HepG2 (cell line): ENCODE results near the gene LCK. TPM values are rescaled to one million over a fixed set of nuclear protein-coding genes. Genes with fewer than 3 reads are reported as not detected.

Experiments used
- ATF5 ChIP-seq: sonication (generic); formaldehyde crosslinking; IDR thresholded peaks from 2 replicates; pipeline ENCODE4 v1.4.0; 2020; ENCODE audit warnings: mild to moderate bottlenecking, low read depth, missing genetic modification reagents
- BRD4 ChIP-seq: sonication (generic); formaldehyde crosslinking; IDR thresholded peaks from 2 replicates; pipeline ENCODE4 v1.4.0; 2020; ENCODE audit warnings: missing genetic modification reagents
- CSRNP2 ChIP-seq: sonication (generic); formaldehyde crosslinking; conservative IDR thresholded peaks from 2 replicates; pipeline ENCODE4 v1.8.0; 2022; ENCODE audit warnings: low read depth, missing genetic modification reagents
- FOXA1 ChIP-seq, 2 experiments: fragments of 450-650 bp in 1 of 2; sonication (generic) in 1 of 2; formaldehyde crosslinking in 1 of 2; IDR thresholded peaks; 2 replicates each; pipeline versions ENCODE4 v1.4.0 to v1.6.1; 2016 to 2020; ENCODE audit warnings: missing genetic modification reagents in 1 of 2
- GRHL1 ChIP-seq: sonication (generic); formaldehyde crosslinking; conservative IDR thresholded peaks from 2 replicates; pipeline ENCODE4 v1.8.0; 2022; ENCODE audit warnings: missing genetic modification reagents
- HIVEP1 ChIP-seq: sonication (generic); formaldehyde crosslinking; IDR thresholded peaks from 2 replicates; pipeline ENCODE4 v1.4.0; 2020; ENCODE audit warnings: mild to moderate bottlenecking, missing genetic modification reagents
- HNF4G ChIP-seq, 2 experiments: sonication (generic) in 1 of 2; formaldehyde crosslinking in 1 of 2; IDR thresholded peaks; 2 replicates each; pipeline versions ENCODE4 v1.4.0 to v1.6.1; 2011 to 2020; ENCODE audit warnings: borderline replicate concordance in 2 of 2, low read depth in 2 of 2, mild to moderate bottlenecking in 2 of 2, low read length in 1 of 2, missing genetic modification reagents in 1 of 2, moderate library complexity in 1 of 2
- KDM2A ChIP-seq: sonication (generic); formaldehyde crosslinking; IDR thresholded peaks from 2 replicates; pipeline ENCODE4 v1.4.0; 2020; ENCODE audit warnings: low read depth, missing genetic modification reagents, borderline replicate concordance
- PHF5A ChIP-seq: IDR thresholded peaks from one replicate; pipeline ENCODE4 v1.6.1; 2018; ENCODE audit warnings: low read depth, missing genetic modification reagents; ENCODE audit not compliant: unreplicated experiment
- PPARG ChIP-seq: conservative IDR thresholded peaks from 2 replicates; pipeline ENCODE4 v1.6.1; 2016; ENCODE audit warnings: missing biosample characterization, missing genetic modification reagents
- RAD21 ChIP-seq: fragments of 450-650 bp; formaldehyde crosslinking; IDR thresholded peaks from 2 replicates; pipeline ENCODE4 v1.5.0; 2020; ENCODE audit warnings: mild to moderate bottlenecking
- RNF2 ChIP-seq: fragments of 450-650 bp; conservative IDR thresholded peaks from 2 replicates; pipeline ENCODE4 v1.6.1; 2016; ENCODE audit warnings: low read depth
- SP5 ChIP-seq: IDR thresholded peaks from 2 replicates; pipeline ENCODE4 v1.6.1; 2016; ENCODE audit warnings: low read depth, borderline replicate concordance
- TIGD3 ChIP-seq: sonication (generic); formaldehyde crosslinking; IDR thresholded peaks from 2 replicates; pipeline ENCODE4 v1.5.1; 2020; ENCODE audit warnings: mild to moderate bottlenecking, missing genetic modification reagents, borderline replicate concordance
- ZNF432 ChIP-seq: sonication (generic); formaldehyde crosslinking; IDR thresholded peaks from 2 replicates; pipeline ENCODE4 v1.5.0; 2020; ENCODE audit warnings: missing genetic modification reagents, mild to moderate bottlenecking, borderline replicate concordance
- ZNF749 ChIP-seq: sonication (generic); formaldehyde crosslinking; IDR thresholded peaks from 2 replicates; pipeline ENCODE4 v1.8.0; 2022; ENCODE audit warnings: mild to moderate bottlenecking, missing genetic modification reagents, moderate library complexity, borderline replicate concordance
- polyA plus RNA-seq, 8 experiments: library from polyadenylated mRNA; depleted of rRNA in 3 of 8; stranded (reverse) in 7 of 8; unstranded in 1 of 8; fragments of >200 nt; fragmentation: Illumina TruSeq in 4 of 8; extraction: Trizol in 4 of 8; gene quantifications; 2 replicates each; pipeline versions ENCODE4 v1.2.1 to v1.2.3, GENCODE V29; 2011 to 2016; ENCODE audit warnings: low read depth in 4 of 8, missing spikeins in 1 of 8, mixed read lengths in 1 of 8; ENCODE audit not compliant: insufficient read depth in 1 of 8
- total RNA-seq, 5 experiments: library from RNA; depleted of rRNA; stranded (reverse); fragments of >200 nt; fragmentation: Illumina TruSeq; extraction: Trizol; gene quantifications; 2 replicates each; pipeline ENCODE4 v1.2.3, GENCODE V29; 2016; ENCODE audit warnings: low read depth in 1 of 5

Gene LCK
- total and polyA plus RNA-seq, 2 of the 13 experiments (the other 11 are each of a cell fraction or from before 2014, with no cell fraction given), result 0.93 to 1.8 TPM

- TF ChIP-seq ATF5 (no peak), CSRNP2 (CRISPR knock-in tag) (no peak), KDM2A (no peak; the same call in 1 of the 2 replicates), ZNF749 (CRISPR knock-in tag) (no peak), HNF4G (IDR thresholded peaks at IDR 0.05; ENCODE audit: borderline replicate concordance, low read depth, low read length) (peak; percentile 74; the same call in 1 of the 2 replicates), HNF4G (CRISPR knock-in tag; IDR thresholded peaks at IDR 0.05; ENCODE audit: borderline replicate concordance, low read depth) (peak; percentile 68; the same call in 1 of the 2 replicates), PPARG (CRISPR knock-in tag) (peak; percentile 7; the same call in 1 of the 2 replicates), ZNF432 (CRISPR knock-in tag) (no peak), PHF5A (CRISPR knock-in tag) (no peak), TIGD3 (CRISPR knock-in tag) (no peak), RNF2 (no peak), RAD21 (CRISPR knock-in tag) (no peak), SP5 (CRISPR knock-in tag) (no peak; the same call in 1 of the 2 replicates), BRD4 (CRISPR knock-in tag) (no peak), FOXA1 (IDR thresholded peaks at IDR 0.05) (no peak), FOXA1 (CRISPR knock-in tag; IDR thresholded peaks at IDR 0.05) (no peak), GRHL1 (no peak), HIVEP1 (peak; percentile 69)
These were observed 1.1 kb upstream of the LCK start (continued) for GRCh38 chr1:32249831-32250525.
